CD14-positive monocyte (primary cell): ENCODE data around the gene STH. TPM values are rescaled to one million over a fixed set of nuclear protein-coding genes. Genes with fewer than 3 reads are reported as not detected.

Experiments
- DNase-seq, 3 donors: peaks; one replicate each; pipeline ENCODE4 v3.0.0-alpha.2; 2011 to 2022
- H2AFZ ChIP-seq: 2 replicates; pipeline ENCODE4 v1.6.0; 2012; ENCODE audit warnings: mild to moderate bottlenecking, low read depth, low read length, inconsistent platforms; ENCODE audit not compliant: insufficient read depth, poor library complexity, severe bottlenecking
- H3K27ac ChIP-seq, 2 donors: 1 replicate in 1 of 2; 2 replicates in 1 of 2; pipeline ENCODE4 v1.5.1; 2012 to 2013; ENCODE audit warnings: low read length in 2 of 2, control low read depth in 1 of 2, inconsistent platforms in 1 of 2, low read depth in 1 of 2, mild to moderate bottlenecking in 1 of 2
- H3K27me3 ChIP-seq, 2 donors: one replicate each; pipeline versions ENCODE4 v1.6.0 to v1.6.1; 2011 to 2013; ENCODE audit warnings: low read length in 2 of 2; ENCODE audit not compliant: control insufficient read depth in 2 of 2, insufficient read depth in 2 of 2
- H3K36me3 ChIP-seq, 2 donors: replicated peaks in 1 of 2; 1 replicate in 1 of 2; 2 replicates in 1 of 2; pipeline versions ENCODE4 v1.5.1 to v1.6.1; 2012 to 2013; ENCODE audit warnings: low read length in 2 of 2, control low read depth in 1 of 2, inconsistent platforms in 1 of 2, mild to moderate bottlenecking in 1 of 2; ENCODE audit not compliant: insufficient read depth in 2 of 2, control insufficient read depth in 1 of 2
- H3K4me1 ChIP-seq, 2 donors: 1 replicate in 1 of 2; 2 replicates in 1 of 2; pipeline versions ENCODE4 v1.5.1 to v1.6.1; 2012 to 2013; ENCODE audit warnings: low read length in 2 of 2, control low read depth in 1 of 2, inconsistent platforms in 1 of 2, mild to moderate bottlenecking in 1 of 2, moderate library complexity in 1 of 2; ENCODE audit not compliant: insufficient read depth in 2 of 2, control insufficient read depth in 1 of 2
- H3K4me2 ChIP-seq: replicated peaks from 2 replicates; pipeline ENCODE3; 2012; ENCODE audit warnings: low read length, moderate library complexity, mild to moderate bottlenecking; ENCODE audit not compliant: poor library complexity, severe bottlenecking; ENCODE audit errors: extremely low read depth
- H3K4me3 ChIP-seq, 3 experiments: fragments of 200-600 bp in 1 of 3; sonication (generic) in 1 of 3; replicated peaks in 1 of 3; 1 replicate in 2 of 3; 2 replicates in 1 of 3; pipeline ENCODE4 v1.5.1; 2011 to 2013; ENCODE audit warnings: low read length in 3 of 3, mild to moderate bottlenecking in 3 of 3, control low read depth in 2 of 3, low read depth in 2 of 3, inconsistent platforms in 1 of 3, moderate library complexity in 1 of 3
- H3K79me2 ChIP-seq: 2 replicates; pipeline ENCODE4 v1.6.0; 2012; ENCODE audit warnings: mild to moderate bottlenecking, control low read depth, inconsistent platforms, low read length, moderate library complexity; ENCODE audit not compliant: insufficient read depth
- H3K9ac ChIP-seq: 2 replicates; pipeline ENCODE4 v1.6.0; 2017; ENCODE audit warnings: low read length, mild to moderate bottlenecking; ENCODE audit not compliant: insufficient read depth, poor library complexity, severe bottlenecking
- H3K9me3 ChIP-seq, 2 donors: replicated peaks in 1 of 2; 1 replicate in 1 of 2; 2 replicates in 1 of 2; pipeline versions ENCODE4 v1.5.1 to v1.6.1; 2012 to 2013; ENCODE audit warnings: low read length in 2 of 2, control low read depth in 1 of 2; ENCODE audit not compliant: control insufficient read depth in 1 of 2, insufficient read depth in 1 of 2
- H4K20me1 ChIP-seq: 2 replicates; pipeline ENCODE4 v1.6.0; 2012; ENCODE audit warnings: mild to moderate bottlenecking, low read length, control low read depth, moderate library complexity; ENCODE audit not compliant: insufficient read depth
- H3K27ac Mint-ChIP-seq, 7 donors: one replicate each; pipeline ENCODE4 v1.8.0; 2020; ENCODE audit warnings: mild to moderate bottlenecking in 7 of 7, mixed read lengths in 7 of 7, moderate library complexity in 6 of 7, inconsistent platforms in 2 of 7
- H3K27me3 Mint-ChIP-seq, 3 donors: one replicate each; pipeline ENCODE4 v1.8.0; 2021 to 2022; ENCODE audit warnings: low read depth in 3 of 3, mild to moderate bottlenecking in 3 of 3, mixed read lengths in 3 of 3, moderate library complexity in 3 of 3, inconsistent platforms in 1 of 3
- H3K36me3 Mint-ChIP-seq, 2 donors: one replicate each; pipeline ENCODE4 v1.8.0; 2020; ENCODE audit warnings: mixed read lengths in 2 of 2, inconsistent platforms in 1 of 2, mild to moderate bottlenecking in 1 of 2
- H3K4me1 Mint-ChIP-seq: one replicate; pipeline ENCODE4 v1.8.0; 2020; ENCODE audit warnings: mild to moderate bottlenecking, mixed read lengths
- H3K4me3 Mint-ChIP-seq, 2 donors: one replicate each; pipeline ENCODE4 v1.8.0; 2020; ENCODE audit warnings: mild to moderate bottlenecking in 2 of 2, mixed read lengths in 2 of 2, moderate library complexity in 1 of 2
- H3K9me3 Mint-ChIP-seq, 7 donors: one replicate each; pipeline ENCODE4 v1.8.0; 2020 to 2022; ENCODE audit warnings: mixed read lengths in 7 of 7, mild to moderate bottlenecking in 6 of 7, moderate library complexity in 6 of 7, inconsistent platforms in 2 of 7
- CTCF ChIP-seq: fragments of 200-600 bp; IDR thresholded peaks from one replicate; pipeline ENCODE4 v1.8.0; 2022; ENCODE audit warnings: antibody characterized with exemption, mild to moderate bottlenecking
- WGBS: methylation state at CpG from one replicate; pipeline ENCODE4 v1.1.5; 2013; ENCODE audit warnings: missing lambda C conversion rate; ENCODE audit not compliant: insufficient coverage; 5-methylcytosine and 5-hydroxymethylcytosine counted together
- intact Hi-C, 2 donors: fragments of 100-400 bp; cut with micrococcal nuclease; formaldehyde crosslinking; loops; one replicate each; pipeline versions ENCODE4 v1.15.0 to v1.15.1; 2023
- polyA plus RNA-seq, 3 donors: library from polyadenylated mRNA; depleted of rRNA in 1 of 3; unstranded in 2 of 3; stranded (reverse) in 1 of 3; fragments of 300-500 nt in 2 of 3; fragments of >200 nt in 1 of 3; fragmentation: Illumina TruSeq in 2 of 3; gene quantifications; 1 replicate in 2 of 3; 2 replicates in 1 of 3; pipeline ENCODE4 v1.2.3, GENCODE V29; 2012 to 2021

STH gene
- polyA plus RNA-seq, 3 donors = not detected

- H3K27me3 ChIP-seq = no peaks in the 10 kb centered on the region
- 93% methylated on average over 5 of the region's 6 CpGs for WGBS
- H3K36me3 Mint-ChIP-seq = no peaks in the 10 kb centered on the region
- H3K27ac ChIP-seq = no peak overlapping the region
- H3K27me3 Mint-ChIP-seq = peaks cover 0 to 5% (median 2%) of the 10 kb centered on the region in 3 donors
- H3K9ac ChIP-seq = no peak overlapping the region
- no peaks in the 10 kb centered on the region for H3K9me3 ChIP-seq
- H3K4me3 ChIP-seq = no peak overlapping the region
- no peaks in the 10 kb centered on the region for H3K4me1 ChIP-seq
- no peak overlapping the region for H3K4me3 Mint-ChIP-seq
- DNase-seq = no peak
- H3K4me2 ChIP-seq = no peak overlapping the region
- H3K36me3 ChIP-seq = no peaks in the 10 kb centered on the region
- H3K9me3 Mint-ChIP-seq = no peaks in the 10 kb centered on the region
- H2AFZ ChIP-seq = no peak overlapping the region
- H3K27ac Mint-ChIP-seq = no peak overlapping the region
- no peaks in the 10 kb centered on the region for H3K4me1 Mint-ChIP-seq
- intact Hi-C loops = no loop called here
- no peak for TF ChIP-seq CTCF
- no peaks in the 10 kb centered on the region for H4K20me1 ChIP-seq
- no peaks in the 10 kb centered on the region for H3K79me2 ChIP-seq
These were observed 8.2 kb upstream of the STH start for GRCh38 chr17:45990886-45991285.

- Mint-ChIP-seq H3K4me3 (no peak overlapping the region), H3K4me1 (no peaks in the 10 kb centered on the region), H3K27me3 (peaks cover 0 to 5% (median 2%) of the 10 kb centered on the region in 3 donors), H3K36me3 (no peaks in the 10 kb centered on the region), H3K27ac (no peak overlapping the region), H3K9me3 (no peaks in the 10 kb centered on the region)
- no peak overlapping the region for H2AFZ ChIP-seq
- H4K20me1 ChIP-seq = no peaks in the 10 kb centered on the region
- H3K4me2 ChIP-seq = no peak overlapping the region
- H3K79me2 ChIP-seq = no peaks in the 10 kb centered on the region
- H3K9me3 ChIP-seq = no peaks in the 10 kb centered on the region
- 97% methylated on average over 6 of the region's 10 CpGs for WGBS
- no peaks in the 10 kb centered on the region for H3K36me3 ChIP-seq
- no peaks in the 10 kb centered on the region for H3K27me3 ChIP-seq
- H3K4me1 ChIP-seq = no peaks in the 10 kb centered on the region
- DNase-seq = no peak
- intact Hi-C loops = no loop called here
- H3K9ac ChIP-seq = no peak overlapping the region
- TF ChIP-seq CTCF = no peak
- no peak overlapping the region for H3K27ac ChIP-seq
- H3K4me3 ChIP-seq = no peak overlapping the region
These were observed 7.7 kb upstream of the STH start for GRCh38 chr17:45991341-45991740.
